Stimulated activated naive CD8-positive, alpha-beta T cell treated with anti-CD3 and anti-CD28 coated beads, Interleukin-15, amount 100 ng/mL, for 72 hours (primary cell): Measurements from ENCODE around the gene CD177.
"Not testable (repeated sequence)": the region's sequence is repeated elsewhere in the genome, so short reads cannot be mapped to it uniquely, and the experiment has no call there.

Experiments used
- ATAC-seq: fragments of 150-1000 bp; cut with Tn5 transposase; 2 replicates; pipeline ENCODE4 v1.10.0; 2021; ENCODE audit warnings: mild to moderate bottlenecking, moderate library complexity
- DNase-seq, 2 donors: peaks; one replicate each; pipeline ENCODE4 v3.0.0; 2021 to 2022
- H3K27ac Mint-ChIP-seq, 2 donors: one replicate each; pipeline ENCODE4 v1.8.0; 2022; ENCODE audit warnings: mild to moderate bottlenecking in 2 of 2, mixed read lengths in 2 of 2, moderate library complexity in 2 of 2
- H3K27me3 Mint-ChIP-seq: one replicate; pipeline ENCODE4 v1.8.0; 2022; ENCODE audit warnings: mixed read lengths
- H3K4me1 Mint-ChIP-seq: one replicate; pipeline ENCODE4 v1.8.0; 2022; ENCODE audit warnings: mild to moderate bottlenecking, mixed read lengths
- H3K4me3 Mint-ChIP-seq, 2 donors: one replicate each; pipeline ENCODE4 v1.8.0; 2022; ENCODE audit warnings: mild to moderate bottlenecking in 2 of 2, mixed read lengths in 2 of 2, moderate library complexity in 1 of 2
- H3K9me3 Mint-ChIP-seq, 2 donors: one replicate each; pipeline ENCODE4 v1.8.0; 2022; ENCODE audit warnings: mixed read lengths in 2 of 2

CD177 gene

DNA sequence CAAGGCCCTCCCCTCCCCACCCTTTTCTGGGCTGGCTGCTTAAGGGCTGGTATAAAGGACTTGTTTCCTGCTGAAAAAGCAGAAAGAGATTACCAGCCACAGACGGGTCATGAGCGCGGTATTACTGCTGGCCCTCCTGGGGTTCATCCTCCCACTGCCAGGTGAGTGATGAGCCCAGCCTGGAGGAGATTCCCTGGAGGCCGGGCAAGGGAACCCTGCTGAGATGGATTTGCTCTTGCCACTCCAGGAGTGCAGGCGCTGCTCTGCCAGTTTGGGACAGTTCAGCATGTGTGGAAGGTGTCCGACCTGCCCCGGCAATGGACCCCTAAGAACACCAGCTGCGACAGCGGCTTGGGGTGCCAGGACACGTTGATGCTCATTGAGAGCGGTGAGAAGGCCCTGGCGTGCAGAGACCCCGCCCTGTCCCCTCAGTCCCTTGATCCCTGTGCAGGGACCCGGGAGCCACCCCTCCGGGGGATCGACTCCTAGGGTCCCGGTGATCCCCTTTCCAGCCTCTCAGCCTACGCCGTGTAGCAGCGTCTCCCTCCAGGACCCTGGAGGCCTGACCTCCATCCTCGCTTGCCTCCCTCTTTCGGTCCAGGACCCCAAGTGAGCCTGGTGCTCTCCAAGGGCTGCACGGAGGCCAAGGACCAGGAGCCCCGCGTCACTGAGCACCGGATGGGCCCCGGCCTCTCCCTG lies at the start of gene CD177:
Gene CD177, plus strand, starts transcription at position 81 of the 699 bp plus-strand sequence. Its CDS starts 29 bp downstream, at position 110.
- Mint-ChIP-seq H3K27me3 (peaks cover 30% of the 10 kb centered on the region), H3K4me3 (no peak within 1 kb of the TSS), H3K27ac (peak within 1 kb of the TSS in 1 of 2 donors; percentile 41), H3K9me3 (no peaks in the 10 kb centered on the region), H3K4me1 (no peaks in the 10 kb centered on the region)
- ATAC-seq (peak; percentile 20), DNase-seq (no peak)

GRCh38 chr19:43305642-43306041 lies 47.8 kb upstream of the CD177 start:
- Mint-ChIP-seq H3K4me3 (no peak overlapping the region), H3K27me3 (peaks cover 54% of the 10 kb centered on the region), H3K9me3 (no peaks in the 10 kb centered on the region), H3K27ac (no peak overlapping the region), H3K4me1 (no peaks in the 10 kb centered on the region)
- ATAC-seq (no peak), DNase-seq (no peak)

DNA sequence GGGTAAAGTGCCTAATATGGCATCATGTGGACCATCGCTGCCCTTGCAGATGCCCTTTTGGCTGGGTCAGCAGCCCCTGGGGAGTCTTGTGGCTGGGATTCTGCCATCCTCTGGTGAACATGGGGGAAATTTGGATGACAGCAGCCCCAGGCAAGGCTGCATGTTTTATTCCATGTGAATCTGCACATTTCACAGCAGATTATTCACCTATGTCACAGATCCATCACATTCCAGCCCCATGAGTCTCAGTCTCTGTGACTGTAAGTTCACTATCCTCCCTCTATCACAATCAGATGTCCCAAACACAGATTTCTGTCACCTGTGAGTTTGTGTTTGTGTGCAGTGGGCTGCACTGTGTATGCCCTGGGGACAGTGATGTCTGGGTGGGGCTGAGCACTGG lies 47.4 kb upstream of the CD177 start:
- DNase-seq (no peak), ATAC-seq (no peak)
- peaks cover 54% of the 10 kb centered on the region for H3K27me3 Mint-ChIP-seq
- H3K4me3 Mint-ChIP-seq, result no peak overlapping the region
- no peaks in the 10 kb centered on the region for H3K9me3 Mint-ChIP-seq
- no peaks in the 10 kb centered on the region for H3K4me1 Mint-ChIP-seq
- no peak overlapping the region for H3K27ac Mint-ChIP-seq

DNA sequence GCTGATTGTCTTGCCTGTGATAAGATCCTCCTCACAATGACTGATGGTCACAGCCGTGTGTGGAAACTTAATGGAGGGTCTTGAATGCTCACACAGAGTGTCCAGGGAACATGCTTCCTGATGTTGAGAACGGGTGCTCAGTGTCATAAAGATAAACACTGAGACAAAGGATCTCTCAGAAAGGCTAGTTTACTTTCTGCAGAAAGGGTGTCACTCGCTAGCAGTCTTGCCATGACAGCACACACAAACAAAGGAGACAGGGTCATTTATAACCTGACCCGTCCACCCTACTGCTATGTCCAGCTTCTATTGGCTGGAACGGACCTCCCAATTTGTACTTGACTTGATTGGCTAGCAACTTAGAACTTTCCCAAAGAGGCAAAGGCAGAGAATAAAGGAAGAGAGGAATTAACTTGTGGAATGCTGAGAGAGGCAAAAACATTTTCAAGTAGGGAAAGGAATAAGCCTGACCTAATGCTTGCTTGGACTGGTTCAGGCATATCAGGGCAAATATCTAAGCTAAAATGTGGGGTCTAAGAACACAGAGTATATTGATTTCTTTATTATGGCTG lies 45.2 kb upstream of the CD177 start:
- Mint-ChIP-seq H3K27me3 (peaks cover 48% of the 10 kb centered on the region), H3K9me3 (no peaks in the 10 kb centered on the region)

DNA sequence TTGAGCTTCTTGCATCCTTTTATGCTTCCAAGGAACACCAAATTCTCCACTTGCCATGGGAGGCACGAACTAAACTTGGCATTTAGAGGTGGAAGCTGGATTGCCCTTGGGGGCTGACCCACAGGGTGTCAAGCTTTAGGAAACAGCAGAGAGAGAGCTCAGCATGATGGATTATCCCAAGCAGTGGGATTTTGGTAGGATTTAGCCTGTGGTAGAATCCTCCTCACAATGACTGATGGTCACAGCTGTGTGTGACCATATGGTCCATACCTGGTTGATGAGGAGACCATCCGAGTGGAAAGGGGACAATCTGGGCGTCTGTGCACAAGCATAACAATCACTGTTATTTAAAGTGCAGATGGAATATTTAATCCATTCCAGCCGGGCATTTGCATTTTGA lies 44.0 kb upstream of the CD177 start:
- Mint-ChIP-seq H3K9me3 (no peaks in the 10 kb centered on the region), H3K27ac (no peak overlapping the region), H3K4me3 (no peak overlapping the region), H3K4me1 (no peaks in the 10 kb centered on the region), H3K27me3 (peaks cover 47% of the 10 kb centered on the region)
- ATAC-seq (no peak), DNase-seq (no peak)

More for the DNA sequence above, 45.2 kb upstream of the CD177 start:
- Mint-ChIP-seq H3K4me1 (no peaks in the 10 kb centered on the region), H3K4me3 (no peak overlapping the region), H3K27ac (peak overlapping the region in 1 of 2 donors; percentile 42)
- DNase-seq, result no peak
- ATAC-seq, result no peak

- no peaks in the 10 kb centered on the region for H3K4me1 Mint-ChIP-seq
- no peak overlapping the region for H3K4me3 Mint-ChIP-seq
- DNase-seq, result no peak
- H3K27me3 Mint-ChIP-seq, result peaks cover 47% of the 10 kb centered on the region
- no peak for ATAC-seq
- H3K9me3 Mint-ChIP-seq, result no peaks in the 10 kb centered on the region
- no peak overlapping the region for H3K27ac Mint-ChIP-seq
Observed at GRCh38 chr19:43310221-43310620, 43.3 kb upstream of the CD177 start.

DNA sequence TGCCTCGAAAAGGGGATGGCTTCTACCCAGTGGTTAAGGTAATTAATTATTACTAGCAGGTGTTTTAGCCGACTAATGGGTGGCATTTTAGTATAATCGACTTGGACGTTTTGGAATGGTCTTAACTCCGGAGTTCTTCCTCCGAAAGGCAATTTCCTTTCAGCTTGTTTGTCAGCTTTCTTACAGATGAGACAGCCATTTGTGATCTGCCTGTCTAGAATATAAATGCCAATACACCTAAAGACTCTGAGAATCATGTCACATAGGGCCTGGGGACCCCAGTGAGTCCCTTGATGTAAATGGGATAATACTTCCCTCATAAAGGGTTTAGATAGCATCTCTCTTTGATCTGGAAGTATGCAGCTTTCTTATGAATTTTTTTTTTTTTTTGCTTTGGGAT lies 42.2 kb upstream of the CD177 start:
- Mint-ChIP-seq H3K9me3 (no peaks in the 10 kb centered on the region), H3K4me3 (no peak overlapping the region), H3K27me3 (peaks cover 39% of the 10 kb centered on the region), H3K4me1 (no peaks in the 10 kb centered on the region), H3K27ac (no peak overlapping the region)
- ATAC-seq, result no peak
- no peak for DNase-seq

DNA sequence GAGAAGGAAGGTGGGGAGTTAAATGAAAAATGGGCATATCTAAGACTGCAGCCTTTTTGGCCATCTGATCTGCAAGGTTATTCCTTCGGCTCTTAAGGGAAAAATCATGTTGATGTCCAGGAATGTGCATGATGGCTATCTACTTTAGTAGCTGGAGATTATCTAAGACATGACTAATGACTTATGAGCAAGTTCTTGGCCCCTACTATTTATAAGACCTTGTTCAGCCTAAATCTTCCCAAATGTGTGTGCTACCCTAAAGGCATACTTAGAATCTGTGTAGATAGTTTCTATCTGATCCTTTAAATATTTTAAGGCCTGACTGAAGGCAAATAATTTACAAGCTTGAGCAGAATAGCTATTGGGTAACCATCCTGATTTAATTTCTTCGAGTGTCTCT lies 41.8 kb upstream of the CD177 start:
- H3K4me1 Mint-ChIP-seq, result no peaks in the 10 kb centered on the region
- peaks cover 39% of the 10 kb centered on the region for H3K27me3 Mint-ChIP-seq
- DNase-seq (no peak), ATAC-seq (no peak)
- H3K27ac Mint-ChIP-seq, result no peak overlapping the region
- no peak overlapping the region for H3K4me3 Mint-ChIP-seq
- no peaks in the 10 kb centered on the region for H3K9me3 Mint-ChIP-seq

- no peak for ATAC-seq
- H3K27me3 Mint-ChIP-seq, result peaks cover 22% of the 10 kb centered on the region
Observed at GRCh38 chr19:43313711-43314495, 39.6 kb upstream of the CD177 start.

GRCh38 chr19:43315851-43316250 lies 37.6 kb upstream of the CD177 start:
- Mint-ChIP-seq H3K9me3 (no peaks in the 10 kb centered on the region), H3K27ac (no peak overlapping the region), H3K4me3 (no peak overlapping the region), H3K27me3 (peaks cover 8% of the 10 kb centered on the region), H3K4me1 (no peaks in the 10 kb centered on the region)
- no peak for DNase-seq
- ATAC-seq, result no peak

More at GRCh38 chr19:43313711-43314495, 39.6 kb upstream of the CD177 start:
- Mint-ChIP-seq H3K9me3 (no peaks in the 10 kb centered on the region), H3K4me1 (no peaks in the 10 kb centered on the region), H3K27ac (no peak overlapping the region), H3K4me3 (no peak overlapping the region)
- no peak for DNase-seq

GRCh38 chr19:43316591-43317319 lies 36.7 kb upstream of the CD177 start:
- ATAC-seq, result no peak
- peaks cover 8% of the 10 kb centered on the region for H3K27me3 Mint-ChIP-seq
- no peak for DNase-seq
- H3K9me3 Mint-ChIP-seq, result no peaks in the 10 kb centered on the region
- peak overlapping the region in 1 of 2 donors; percentile 61 for H3K27ac Mint-ChIP-seq
- no peak overlapping the region for H3K4me3 Mint-ChIP-seq
- H3K4me1 Mint-ChIP-seq, result no peaks in the 10 kb centered on the region

- Mint-ChIP-seq H3K4me1 (no peaks in the 10 kb centered on the region), H3K27ac (no peak overlapping the region), H3K9me3 (no peaks in the 10 kb centered on the region), H3K27me3 (peaks cover 8% of the 10 kb centered on the region), H3K4me3 (no peak overlapping the region)
- ATAC-seq (no peak), DNase-seq (no peak)
Observed at GRCh38 chr19:43318203-43318602, 35.3 kb upstream of the CD177 start.

DNA sequence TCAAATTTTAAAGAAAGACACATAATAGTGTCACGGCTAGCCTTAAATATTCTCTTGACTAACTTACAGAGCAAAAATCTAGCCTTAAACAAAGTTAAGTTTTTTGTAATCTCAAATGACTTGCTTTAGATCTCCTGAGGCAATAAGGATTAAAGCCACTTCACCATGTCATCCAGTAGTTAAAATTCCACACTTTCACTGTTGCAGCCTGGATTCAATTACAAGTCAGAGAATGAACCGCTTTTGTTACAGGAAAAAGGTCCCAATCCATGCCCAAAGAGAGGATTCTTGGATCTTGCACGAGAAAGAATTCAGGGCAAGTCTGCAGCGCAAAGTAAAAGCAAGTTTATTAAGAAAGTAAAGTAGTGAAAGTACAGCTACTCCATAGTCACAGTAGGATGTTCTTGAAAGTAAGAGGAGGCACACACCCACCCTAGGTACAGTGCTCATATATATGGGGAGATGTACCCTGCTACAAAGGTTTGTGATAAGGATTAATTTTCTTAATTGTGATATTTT lies 34.6 kb upstream of the CD177 start:
- Mint-ChIP-seq H3K9me3 (no peaks in the 10 kb centered on the region), H3K4me3 (no peak overlapping the region), H3K27me3 (peaks cover 8% of the 10 kb centered on the region), H3K27ac (no peak overlapping the region), H3K4me1 (no peaks in the 10 kb centered on the region)
- DNase-seq, result no peak
- no peak for ATAC-seq

DNA sequence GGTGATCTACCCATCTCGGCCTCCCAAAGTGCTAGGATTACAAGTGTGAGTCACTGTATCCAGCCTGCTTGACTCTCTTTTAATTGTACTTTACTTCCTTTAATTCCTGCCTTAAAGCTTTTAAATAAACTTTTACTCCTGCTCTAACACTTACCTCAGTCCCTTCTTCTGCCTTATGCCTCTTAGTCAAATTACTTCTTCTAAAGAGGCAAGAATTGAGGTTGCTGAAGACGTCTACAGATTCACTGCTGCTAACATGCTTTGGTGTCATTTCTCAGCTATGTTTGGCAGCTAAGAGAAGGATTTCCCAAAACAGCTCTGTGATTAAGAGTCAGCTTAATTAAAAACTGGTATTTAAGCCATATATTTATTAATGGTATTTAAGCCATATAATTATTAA lies 32.9 kb upstream of the CD177 start:
- ATAC-seq (no peak), DNase-seq (no peak)
- no peak overlapping the region for H3K27ac Mint-ChIP-seq
- H3K9me3 Mint-ChIP-seq, result no peaks in the 10 kb centered on the region
- no peak overlapping the region for H3K4me3 Mint-ChIP-seq
- peaks cover 8% of the 10 kb centered on the region for H3K27me3 Mint-ChIP-seq
- H3K4me1 Mint-ChIP-seq, result no peaks in the 10 kb centered on the region

GRCh38 chr19:43326761-43327160 lies 26.7 kb upstream of the CD177 start:
- H3K27ac Mint-ChIP-seq, H3K27me3 Mint-ChIP-seq, DNase-seq, H3K9me3 Mint-ChIP-seq, ATAC-seq, H3K4me1 Mint-ChIP-seq, H3K4me3 Mint-ChIP-seq: not testable (repeated sequence)
